BLaER1 treated with 17β-estradiol and CSF1 and Interleukin-3, amounts not matched to agents 10 nM and 100 nM (cell line): ENCODE measurements around the gene TCAF1.

Experiments
- H3K27ac ChIP-seq, 11 experiments: shearing (Covaris generic); formaldehyde crosslinking; 2 replicates each; pipeline ENCODE4 v1.8.1; 2022
- H3K27me3 ChIP-seq, 11 experiments: shearing (Covaris generic); formaldehyde crosslinking; 2 replicates each; pipeline ENCODE4 v1.8.1; 2022
- H3K36me3 ChIP-seq, 11 experiments: shearing (Covaris generic); formaldehyde crosslinking; 2 replicates each; pipeline ENCODE4 v1.8.1; 2022
- H3K4me1 ChIP-seq, 10 experiments: shearing (Covaris generic); formaldehyde crosslinking; 2 replicates each; pipeline ENCODE4 v1.8.1; 2022
- H3K4me2 ChIP-seq, 11 experiments: shearing (Covaris generic); formaldehyde crosslinking; 2 replicates each; pipeline ENCODE4 v1.8.1; 2022
- H3K4me3 ChIP-seq, 10 experiments: shearing (Covaris generic); formaldehyde crosslinking; 2 replicates each; pipeline ENCODE4 v1.8.1; 2022
- H3K9ac ChIP-seq, 11 experiments: shearing (Covaris generic); formaldehyde crosslinking; 2 replicates each; pipeline ENCODE4 v1.8.1; 2022
- H3K9me3 ChIP-seq, 11 experiments: shearing (Covaris generic); formaldehyde crosslinking; replicated peaks in 1 of 11; 2 replicates each; pipeline ENCODE4 v1.8.1; 2022
- H4K20me1 ChIP-seq, 11 experiments: shearing (Covaris generic); formaldehyde crosslinking; 2 replicates each; pipeline ENCODE4 v1.8.1; 2022
- Cebpa-rat ChIP-seq, 11 experiments: shearing (Covaris generic); IDR thresholded peaks; 2 replicates each; pipeline ENCODE4 v1.8.1; 2022

Gene TCAF1

GRCh38 chr7:143891457-143891856 is 10.5 kb downstream of the TCAF1 start:
- H4K20me1 ChIP-seq: no peaks in the 10 kb centered on the region
- TF ChIP-seq Cebpa-rat (IDR thresholded peaks at IDR 0.05): no peak
- no peak overlapping the region for H3K9ac ChIP-seq
- no peak overlapping the region for H3K4me3 ChIP-seq
- H3K4me1 ChIP-seq: peaks cover 0 to 12% (median 4%) of the 10 kb centered on the region in 10 experiments; a peak in 10 of 20 replicates
- H3K27ac ChIP-seq: no peak overlapping the region
- peaks cover 10 to 30% (median 19%) of the 10 kb centered on the region in 11 experiments; a peak in 21 of 22 replicates for H3K36me3 ChIP-seq
- H3K4me2 ChIP-seq: no peak overlapping the region
- H3K27me3 ChIP-seq: no peaks in the 10 kb centered on the region
- H3K9me3 ChIP-seq: peaks cover 29 to 58% (median 39%) of the 10 kb centered on the region in 11 experiments

GRCh38 chr7:143890558-143890957 is 11.4 kb downstream of the TCAF1 start:
- Histone ChIP-seq H3K4me2 (no peak overlapping the region), H3K27ac (no peak overlapping the region), H4K20me1 (no peaks in the 10 kb centered on the region), H3K9me3 (peaks cover 33 to 66% (median 43%) of the 10 kb centered on the region in 11 experiments), H3K36me3 (peaks cover 10 to 30% (median 22%) of the 10 kb centered on the region in 11 experiments; a peak in 21 of 22 replicates), H3K4me1 (peaks cover 0 to 12% (median 11%) of the 10 kb centered on the region in 10 experiments; a peak in 12 of 20 replicates), H3K27me3 (no peaks in the 10 kb centered on the region), H3K4me3 (no peak overlapping the region), H3K9ac (no peak overlapping the region)
- TF ChIP-seq Cebpa-rat (IDR thresholded peaks at IDR 0.05): no peak

GRCh38 chr7:143889068-143889467 is 12.9 kb downstream of the TCAF1 start:
- no peak for TF ChIP-seq Cebpa-rat (IDR thresholded peaks at IDR 0.05)
- Histone ChIP-seq H3K4me2 (no peak overlapping the region), H4K20me1 (no peaks in the 10 kb centered on the region), H3K27ac (no peak overlapping the region), H3K27me3 (no peaks in the 10 kb centered on the region), H3K36me3 (peaks cover 22 to 44% (median 29%) of the 10 kb centered on the region in 11 experiments), H3K4me3 (no peak overlapping the region; a peak in 1 of 20 replicates), H3K9ac (no peak overlapping the region), H3K4me1 (peaks cover 0 to 12% (median 11%) of the 10 kb centered on the region in 10 experiments; a peak in 12 of 20 replicates), H3K9me3 (peaks cover 44 to 77% (median 57%) of the 10 kb centered on the region in 11 experiments)

GRCh38 chr7:143886826-143887477 is 15.0 kb downstream of the TCAF1 start:
- Histone ChIP-seq H3K27ac (no peak overlapping the region), H3K36me3 (peaks cover 12 to 38% (median 29%) of the 10 kb centered on the region in 11 experiments), H3K4me3 (no peak overlapping the region), H3K9ac (no peak overlapping the region), H4K20me1 (no peaks in the 10 kb centered on the region), H3K9me3 (peaks cover 36 to 75% (median 52%) of the 10 kb centered on the region in 11 experiments), H3K4me1 (peaks cover 0 to 15% (median 11%) of the 10 kb centered on the region in 10 experiments; a peak in 12 of 20 replicates), H3K4me2 (peak overlapping the region in 3 of 11 experiments; percentile 4 to 19 (median 6); a peak in 1 of 22 replicates), H3K27me3 (no peaks in the 10 kb centered on the region)
- TF ChIP-seq Cebpa-rat (IDR thresholded peaks at IDR 0.05): peak in 3 of 11 experiments; percentile 10 to 65 (median 56); a peak in 3 of 22 replicates

- no peak overlapping the region for H3K4me3 ChIP-seq
Observed at GRCh38 chr7:143885951-143886350, 16.0 kb downstream of the TCAF1 start.

GRCh38 chr7:143884969-143885559 is 16.9 kb downstream of the TCAF1 start:
- no peak overlapping the region for H3K27ac ChIP-seq
- H3K4me3 ChIP-seq: no peak overlapping the region
- no peak overlapping the region for H3K4me2 ChIP-seq
- H3K9ac ChIP-seq: no peak overlapping the region
- no peaks in the 10 kb centered on the region for H3K27me3 ChIP-seq
- peaks cover 0 to 15% (median 11%) of the 10 kb centered on the region in 10 experiments; a peak in 12 of 20 replicates for H3K4me1 ChIP-seq
- H3K36me3 ChIP-seq: peaks cover 7 to 37% (median 24%) of the 10 kb centered on the region in 11 experiments
- H4K20me1 ChIP-seq: no peaks in the 10 kb centered on the region
- TF ChIP-seq Cebpa-rat (IDR thresholded peaks at IDR 0.05): no peak
- peaks cover 26 to 57% (median 40%) of the 10 kb centered on the region in 11 experiments for H3K9me3 ChIP-seq

More at GRCh38 chr7:143885951-143886350, 16.0 kb downstream of the TCAF1 start:
- Histone ChIP-seq H3K4me2 (peak overlapping the region in 4 of 11 experiments; percentile 4 to 36 (median 20); a peak in 2 of 22 replicates), H3K36me3 (peaks cover 12 to 38% (median 29%) of the 10 kb centered on the region in 11 experiments), H3K27me3 (no peaks in the 10 kb centered on the region), H3K27ac (no peak overlapping the region), H3K9me3 (peaks cover 35 to 66% (median 47%) of the 10 kb centered on the region in 11 experiments), H3K9ac (no peak overlapping the region), H4K20me1 (no peaks in the 10 kb centered on the region), H3K4me1 (peaks cover 0 to 15% (median 11%) of the 10 kb centered on the region in 10 experiments; a peak in 12 of 20 replicates)
- no peak for TF ChIP-seq Cebpa-rat (IDR thresholded peaks at IDR 0.05)

GRCh38 chr7:143884241-143884968 is 17.6 kb downstream of the TCAF1 start:
- no peak overlapping the region for H3K4me3 ChIP-seq
- TF ChIP-seq Cebpa-rat (IDR thresholded peaks at IDR 0.05): no peak
- no peak overlapping the region for H3K9ac ChIP-seq
- no peaks in the 10 kb centered on the region for H3K27me3 ChIP-seq
- no peak overlapping the region for H3K27ac ChIP-seq
- peaks cover 0 to 15% (median 11%) of the 10 kb centered on the region in 10 experiments; a peak in 12 of 20 replicates for H3K4me1 ChIP-seq
- H4K20me1 ChIP-seq: no peaks in the 10 kb centered on the region
- no peak overlapping the region for H3K4me2 ChIP-seq
- H3K9me3 ChIP-seq: peaks cover 20 to 51% (median 33%) of the 10 kb centered on the region in 11 experiments
- peaks cover 2 to 31% (median 18%) of the 10 kb centered on the region in 11 experiments for H3K36me3 ChIP-seq

- no peaks in the 10 kb centered on the region for H3K27me3 ChIP-seq
- H4K20me1 ChIP-seq: no peaks in the 10 kb centered on the region
- no peak overlapping the region for H3K4me3 ChIP-seq
- no peak for TF ChIP-seq Cebpa-rat (IDR thresholded peaks at IDR 0.05)
- no peak overlapping the region for H3K27ac ChIP-seq
- peaks cover 0 to 15% (median 11%) of the 10 kb centered on the region in 10 experiments; a peak in 12 of 20 replicates for H3K4me1 ChIP-seq
- H3K9me3 ChIP-seq: peaks cover 14 to 37% (median 26%) of the 10 kb centered on the region in 11 experiments; a peak in 20 of 22 replicates
- H3K4me2 ChIP-seq: peak overlapping the region in 1 of 11 experiments; percentile 18; a peak in 1 of 22 replicates
- peaks cover 0 to 22% (median 14%) of the 10 kb centered on the region in 11 experiments; a peak in 13 of 22 replicates for H3K36me3 ChIP-seq
- H3K9ac ChIP-seq: no peak overlapping the region
Observed at GRCh38 chr7:143882604-143883078, 19.3 kb downstream of the TCAF1 start.
